ENCODE results near the gene GLI1.

GLI1 gene

GRCh38 chr12:57472391-57472790 is 12.8 kb downstream of the GLI1 start:
- DNase-seq (ENCODE audit: low read depth in 2 of 2), result no peak
- no peak overlapping the region for H3K4me3 ChIP-seq (replicated peaks in 1 of 2; ENCODE audit: low read depth in 2 of 2, low read length in 2 of 2)
- TF ChIP-seq, protein P1, sequence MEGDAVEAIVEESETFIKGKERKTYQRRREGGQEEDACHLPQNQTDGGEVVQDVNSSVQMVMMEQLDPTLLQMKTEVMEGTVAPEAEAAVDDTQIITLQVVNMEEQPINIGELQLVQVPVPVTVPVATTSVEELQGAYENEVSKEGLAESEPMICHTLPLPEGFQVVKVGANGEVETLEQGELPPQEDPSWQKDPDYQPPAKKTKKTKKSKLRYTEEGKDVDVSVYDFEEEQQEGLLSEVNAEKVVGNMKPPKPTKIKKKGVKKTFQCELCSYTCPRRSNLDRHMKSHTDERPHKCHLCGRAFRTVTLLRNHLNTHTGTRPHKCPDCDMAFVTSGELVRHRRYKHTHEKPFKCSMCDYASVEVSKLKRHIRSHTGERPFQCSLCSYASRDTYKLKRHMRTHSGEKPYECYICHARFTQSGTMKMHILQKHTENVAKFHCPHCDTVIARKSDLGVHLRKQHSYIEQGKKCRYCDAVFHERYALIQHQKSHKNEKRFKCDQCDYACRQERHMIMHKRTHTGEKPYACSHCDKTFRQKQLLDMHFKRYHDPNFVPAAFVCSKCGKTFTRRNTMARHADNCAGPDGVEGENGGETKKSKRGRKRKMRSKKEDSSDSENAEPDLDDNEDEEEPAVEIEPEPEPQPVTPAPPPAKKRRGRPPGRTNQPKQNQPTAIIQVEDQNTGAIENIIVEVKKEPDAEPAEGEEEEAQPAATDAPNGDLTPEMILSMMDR (IDR thresholded peaks at IDR 0.05; ENCODE audit: low read depth, low read length), result no peak

- no peak for DNase-seq (ENCODE audit: low read depth in 2 of 2)
- no peak overlapping the region for H3K4me3 ChIP-seq (replicated peaks in 1 of 2; ENCODE audit: low read depth in 2 of 2, low read length in 2 of 2)
- TF ChIP-seq, protein P1 (IDR thresholded peaks at IDR 0.05; ENCODE audit: low read depth, low read length), result no peak
Observed at GRCh38 chr12:57473392-57473791, 13.8 kb downstream of the GLI1 start.

DNA sequence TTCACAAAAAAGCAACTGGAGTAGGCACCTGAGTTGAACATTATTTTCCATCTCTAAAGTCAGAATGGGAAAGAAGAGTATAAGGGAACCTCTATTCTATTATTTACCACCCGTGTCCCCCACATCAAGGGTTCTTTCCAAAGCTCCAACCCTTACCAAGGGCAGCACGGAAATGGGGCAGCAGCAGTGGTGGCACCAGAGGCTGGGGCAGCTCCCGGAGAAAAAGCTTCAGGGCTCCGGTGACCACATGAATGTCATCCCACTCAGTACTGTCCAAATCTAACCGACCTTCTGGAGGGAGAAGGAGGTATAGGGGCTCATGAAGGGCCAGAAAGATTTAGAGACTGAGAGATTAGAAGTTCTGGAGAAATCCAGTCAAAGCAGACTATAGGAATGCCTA is 14.3 kb downstream of the GLI1 start:
- no peak overlapping the region for H3K4me3 ChIP-seq (replicated peaks in 1 of 2; ENCODE audit: low read depth in 2 of 2, low read length in 2 of 2)
- no peak for DNase-seq (ENCODE audit: low read depth in 2 of 2)
- TF ChIP-seq, protein P1 (IDR thresholded peaks at IDR 0.05; ENCODE audit: low read depth, low read length), result no peak

DNA sequence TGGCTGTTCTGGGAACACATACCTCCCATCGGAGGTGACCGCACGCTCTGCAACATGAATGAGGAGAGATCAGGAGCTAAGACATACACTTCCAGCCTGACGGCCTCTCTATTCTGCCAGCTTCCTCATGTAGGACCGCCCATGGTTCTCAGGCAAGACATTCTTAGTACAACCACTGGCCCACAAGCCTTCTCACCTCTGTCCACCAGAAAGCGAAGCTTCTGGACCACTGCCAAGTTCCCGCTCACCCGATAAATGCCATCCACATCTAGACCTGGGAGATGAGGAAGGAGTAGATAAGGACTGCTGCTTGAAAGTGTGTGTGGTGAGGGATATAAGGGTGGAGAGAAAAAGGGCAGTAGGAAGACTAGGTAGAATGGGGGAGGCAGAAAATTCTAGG is 14.8 kb downstream of the GLI1 start:
- no peak for DNase-seq (ENCODE audit: low read depth in 2 of 2)
- H3K4me3 ChIP-seq (replicated peaks in 1 of 2; ENCODE audit: low read depth in 2 of 2, low read length in 2 of 2), result no peak overlapping the region
- TF ChIP-seq, protein P1 (IDR thresholded peaks at IDR 0.05; ENCODE audit: low read depth, low read length), result no peak

- TF ChIP-seq, protein P1 (IDR thresholded peaks at IDR 0.05; ENCODE audit: low read depth, low read length), result no peak
- DNase-seq (ENCODE audit: low read depth in 2 of 2), result no peak
- H3K4me3 ChIP-seq (replicated peaks in 1 of 2; ENCODE audit: low read depth in 2 of 2, low read length in 2 of 2), result no peak overlapping the region
Observed at GRCh38 chr12:57474862-57475261, 15.3 kb downstream of the GLI1 start.

DNA sequence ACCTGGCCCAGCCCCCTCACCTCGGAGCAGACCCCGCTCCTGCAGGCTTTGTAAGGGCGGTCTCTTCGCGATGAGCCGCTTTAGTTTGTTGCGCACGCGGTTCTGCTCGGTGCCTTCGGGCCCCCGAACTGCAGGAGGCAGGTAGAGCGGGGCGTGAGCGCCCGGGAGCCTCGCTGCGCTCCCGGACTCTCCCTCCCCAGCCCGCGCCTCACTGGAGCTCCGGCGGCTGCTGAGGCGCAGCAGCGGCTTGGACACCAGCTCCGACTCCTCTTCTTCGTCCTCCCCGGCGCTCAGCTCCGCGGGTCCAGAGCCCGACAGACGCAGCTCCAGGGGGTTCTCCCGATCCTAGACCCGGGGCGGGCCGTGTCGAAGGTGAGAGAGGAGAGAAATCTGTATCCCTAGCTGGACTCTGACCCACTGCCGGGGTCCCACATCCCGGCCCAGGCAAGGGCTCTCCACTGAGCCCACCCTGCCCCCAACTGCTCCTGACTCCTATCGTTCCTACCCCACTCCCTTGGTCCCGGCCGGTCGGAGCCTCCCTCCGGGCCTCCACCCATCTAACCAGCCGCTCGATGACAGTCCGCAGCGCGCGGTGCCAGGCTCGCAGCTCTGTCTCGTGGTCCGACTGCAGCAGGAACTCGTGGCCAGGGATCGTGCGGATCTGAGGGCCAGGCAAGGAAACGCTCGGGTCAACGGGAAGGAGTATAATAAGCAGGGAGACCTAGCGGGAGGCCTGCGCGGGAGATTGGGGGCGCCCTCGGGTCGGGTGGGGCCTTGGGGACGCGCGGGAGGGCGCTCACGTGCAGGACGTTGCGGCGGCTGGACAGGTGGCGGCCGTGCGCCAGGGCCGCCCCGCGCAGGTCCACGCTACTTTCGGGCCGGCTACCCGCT is 15.9 kb downstream of the GLI1 start:
- peak in 1 of 2 donors; percentile 42 for DNase-seq (ENCODE audit: low read depth in 2 of 2)
- peak overlapping the region in 1 of 2 donors; percentile 19 for H3K4me3 ChIP-seq (replicated peaks in 1 of 2; ENCODE audit: low read depth in 2 of 2, low read length in 2 of 2)
- TF ChIP-seq, protein P1 (IDR thresholded peaks at IDR 0.05; ENCODE audit: low read depth, low read length), result no peak
